ENCODE data around the gene DCBLD1.
"Not testable (repeated sequence)": the region's sequence is repeated elsewhere in the genome, so short reads cannot be mapped to it uniquely, and the experiment has no call there.

DCBLD1 gene
- 6.3 to 31.9 (median 16.2) reads per million in 4 experiments for total RNA-seq

- peak; percentile 30 for DNase-seq
Measured at GRCh38 chr6:117482240-117483003, at the start of gene DCBLD1. Gene DCBLD1 (plus strand): TSS chr6:117482674. CDS start chr6:117482782, 108 bp downstream.

- DNase-seq: no peak
Measured at GRCh38 chr6:117440706-117441525, 41.6 kb upstream of the DCBLD1 start.

GRCh38 chr6:117441824-117442264 is 40.6 kb upstream of the DCBLD1 start:
- no peak for DNase-seq

- DNase-seq: not testable (repeated sequence)
Measured at GRCh38 chr6:117442313-117442712, 40.2 kb upstream of the DCBLD1 start.

- no peak for DNase-seq
Measured at GRCh38 chr6:117444600-117444999, 37.9 kb upstream of the DCBLD1 start.

- no peak for DNase-seq
Measured at GRCh38 chr6:117446861-117447260, 35.6 kb upstream of the DCBLD1 start.

- no peak for DNase-seq
Measured at GRCh38 chr6:117448011-117448410, 34.5 kb upstream of the DCBLD1 start.

GRCh38 chr6:117448732-117449485 is 33.6 kb upstream of the DCBLD1 start:
- no peak for DNase-seq

GRCh38 chr6:117449549-117450439 is 32.7 kb upstream of the DCBLD1 start:
- DNase-seq: peak; percentile 42

- DNase-seq: no peak
Measured at GRCh38 chr6:117451671-117452070, 30.8 kb upstream of the DCBLD1 start.

GRCh38 chr6:117456250-117456649 is 26.2 kb upstream of the DCBLD1 start:
- no peak for DNase-seq

GRCh38 chr6:117456998-117457397 is 25.5 kb upstream of the DCBLD1 start:
- no peak for DNase-seq

- DNase-seq: no peak
Measured at GRCh38 chr6:117459204-117459944, 23.1 kb upstream of the DCBLD1 start.

- DNase-seq: no peak
Measured at GRCh38 chr6:117463762-117464665, 18.5 kb upstream of the DCBLD1 start.

- no peak for DNase-seq
Measured at GRCh38 chr6:117464700-117465099, 17.8 kb upstream of the DCBLD1 start.

- DNase-seq: no peak
Measured at GRCh38 chr6:117465691-117466090, 16.8 kb upstream of the DCBLD1 start.

GRCh38 chr6:117467876-117468275 is 14.6 kb upstream of the DCBLD1 start:
- DNase-seq: no peak

GRCh38 chr6:117468527-117468926 is 13.9 kb upstream of the DCBLD1 start:
- DNase-seq: not testable (repeated sequence)

GRCh38 chr6:117469356-117469755 is 13.1 kb upstream of the DCBLD1 start:
- DNase-seq: no peak

GRCh38 chr6:117469791-117470190 is 12.7 kb upstream of the DCBLD1 start:
- DNase-seq: no peak
